Neural progenitor cell (in vitro differentiated cells): ENCODE data around the gene BRD8.

Source experiments
- CTCF ChIP-seq: fragments of 200-600 bp; sonication (generic); IDR thresholded peaks from 2 replicates; pipeline ENCODE4 v1.5.1; 2017; ENCODE audit warnings: antibody characterized with exemption, mild to moderate bottlenecking
- EZH2 ChIP-seq: fragments of 200-600 bp; sonication (generic); IDR thresholded peaks from 2 replicates; pipeline ENCODE4 v1.6.1; 2017; ENCODE audit warnings: antibody characterized with exemption, mild to moderate bottlenecking, moderate library complexity

- no peak for TF ChIP-seq CTCF
- TF ChIP-seq EZH2: no peak
Observed at GRCh38 chr5:138179277-138179857, 937 bp upstream of the BRD8 start.
